ENCODE measurements around the gene C22orf23. TPM values are rescaled to one million over a fixed set of nuclear protein-coding genes. Genes with fewer than 3 reads are reported as not detected.

Gene C22orf23
- polyA plus RNA-seq, 1 donor (not counting 4 experiments of a cell fraction or from before 2014, with no cell fraction given), result not detected

GRCh38 chr22:37961062-37961461 lies 7.7 kb upstream of the C22orf23 start:
- no peak for FAIRE-seq
- no peak overlapping the region for H3K9ac ChIP-seq (ENCODE audit: control insufficient read depth, extremely low read depth, insufficient read depth, low read length)
- H3K4me1 ChIP-seq (ENCODE audit: control insufficient read depth, extremely low read depth, insufficient read depth, low read length), result no peaks in the 10 kb centered on the region
- H3K27ac ChIP-seq (ENCODE audit: control insufficient read depth, insufficient read depth, low read length), result no peak overlapping the region
- no peak overlapping the region for H2AFZ ChIP-seq (ENCODE audit: control insufficient read depth, low read length)
- dilution Hi-C loops (cut with MboI; ENCODE audit: extremely low pct_ligation_motif_present, low sequenced_read_pairs), result no loop called here
- no peak for TF ChIP-seq EZH2 (IDR thresholded peaks at IDR 0.05; ENCODE audit: low read length)
- TF ChIP-seq CTCF (optimal IDR thresholded peaks at IDR 0.05 in 1 of 3, IDR thresholded peaks at IDR 0.05 in 1 of 3, conservative IDR thresholded peaks at IDR 0.05 in 1 of 3; ENCODE audit: extremely low read depth in 1 of 3, insufficient read depth in 2 of 3, low read length in 3 of 3), result no peak
- no peaks in the 10 kb centered on the region for H4K20me1 ChIP-seq (ENCODE audit: control insufficient read depth, extremely low read depth, insufficient read depth, low read length)
- H3K27me3 ChIP-seq (ENCODE audit: control insufficient read depth, extremely low read depth, insufficient read depth, low read length), result no peaks in the 10 kb centered on the region
- H3K4me2 ChIP-seq (ENCODE audit: control insufficient read depth, extremely low read depth, insufficient read depth, low read depth, low read length), result no peak overlapping the region
- no peaks in the 10 kb centered on the region for H3K79me2 ChIP-seq (ENCODE audit: control insufficient read depth, insufficient read depth, low read length)
- peaks cover 35 to 49% of the 10 kb centered on the region in 2 experiments for H3K36me3 ChIP-seq (ENCODE audit: control insufficient read depth in 2 of 2, extremely low read depth in 1 of 2, insufficient read depth in 2 of 2, low read length in 2 of 2)
- no peaks in the 10 kb centered on the region for H3K9me3 ChIP-seq (ENCODE audit: control insufficient read depth, low read depth, low read length)
- no peaks in the 10 kb centered on the region for H3K9me1 ChIP-seq (ENCODE audit: control insufficient read depth, extremely low read depth, insufficient read depth, low read length)
- DNase-seq (ENCODE audit: low read depth, low spot score), result no peak
- H3K4me3 ChIP-seq (ENCODE audit: control insufficient read depth in 2 of 3, extremely low read depth in 1 of 3, insufficient read depth in 2 of 3, low read depth in 1 of 3, low read length in 3 of 3), result no peak overlapping the region

- no peak overlapping the region for H3K4me2 ChIP-seq (ENCODE audit: control insufficient read depth, extremely low read depth, insufficient read depth, low read depth, low read length)
- peaks cover 7% of the 10 kb centered on the region for H3K4me1 ChIP-seq (ENCODE audit: control insufficient read depth, extremely low read depth, insufficient read depth, low read length)
- H3K27me3 ChIP-seq (ENCODE audit: control insufficient read depth, extremely low read depth, insufficient read depth, low read length), result no peaks in the 10 kb centered on the region
- peaks cover 11% of the 10 kb centered on the region for H3K79me2 ChIP-seq (ENCODE audit: control insufficient read depth, insufficient read depth, low read length)
- H3K4me3 ChIP-seq (ENCODE audit: control insufficient read depth in 2 of 3, extremely low read depth in 1 of 3, insufficient read depth in 2 of 3, low read depth in 1 of 3, low read length in 3 of 3), result no peak overlapping the region
- peaks cover 4% of the 10 kb centered on the region for H3K9me1 ChIP-seq (ENCODE audit: control insufficient read depth, extremely low read depth, insufficient read depth, low read length)
- H2AFZ ChIP-seq (ENCODE audit: control insufficient read depth, low read length), result no peak overlapping the region
- DNase-seq (ENCODE audit: low read depth, low spot score) (no peak), FAIRE-seq (no peak)
- no peak overlapping the region for H3K9ac ChIP-seq (ENCODE audit: control insufficient read depth, extremely low read depth, insufficient read depth, low read length)
- no peak overlapping the region for H3K27ac ChIP-seq (ENCODE audit: control insufficient read depth, insufficient read depth, low read length)
- dilution Hi-C loops (cut with MboI; ENCODE audit: extremely low pct_ligation_motif_present, low sequenced_read_pairs), result no loop called here
- no peak for TF ChIP-seq CTCF (optimal IDR thresholded peaks at IDR 0.05 in 1 of 3, IDR thresholded peaks at IDR 0.05 in 1 of 3, conservative IDR thresholded peaks at IDR 0.05 in 1 of 3; ENCODE audit: extremely low read depth in 1 of 3, insufficient read depth in 2 of 3, low read length in 3 of 3)
- no peak for TF ChIP-seq EZH2 (IDR thresholded peaks at IDR 0.05; ENCODE audit: low read length)
- H4K20me1 ChIP-seq (ENCODE audit: control insufficient read depth, extremely low read depth, insufficient read depth, low read length), result no peaks in the 10 kb centered on the region
- H3K9me3 ChIP-seq (ENCODE audit: control insufficient read depth, low read depth, low read length), result no peaks in the 10 kb centered on the region
- H3K36me3 ChIP-seq (ENCODE audit: control insufficient read depth in 2 of 2, extremely low read depth in 1 of 2, insufficient read depth in 2 of 2, low read length in 2 of 2), result peaks cover 35 to 39% of the 10 kb centered on the region in 2 experiments
Measured at GRCh38 chr22:37959231-37959825, 5.9 kb upstream of the C22orf23 start.
